KOPT-K1 (cell line): ENCODE results near the gene WDR72.

Experiments
- H3K27ac ChIP-seq: fragments of 200-600 bp; sonication (generic); 2 replicates; pipeline ENCODE4 v1.5.1; 2016; ENCODE audit warnings: antibody characterized with exemption, mild to moderate bottlenecking, low read depth, low read length; ENCODE audit not compliant: poor library complexity, severe bottlenecking
- H3K36me3 ChIP-seq: fragments of 200-600 bp; sonication (generic); 2 replicates; pipeline ENCODE4 v1.5.1; 2017; ENCODE audit warnings: antibody characterized with exemption, mild to moderate bottlenecking, low read length, moderate library complexity; ENCODE audit not compliant: insufficient read depth
- H3K9me3 ChIP-seq: fragments of 200-600 bp; sonication (generic); 2 replicates; pipeline ENCODE4 v1.5.1; 2017; ENCODE audit warnings: antibody characterized with exemption, low read length, mild to moderate bottlenecking; ENCODE audit not compliant: insufficient read depth, poor library complexity, severe bottlenecking

Gene WDR72

DNA sequence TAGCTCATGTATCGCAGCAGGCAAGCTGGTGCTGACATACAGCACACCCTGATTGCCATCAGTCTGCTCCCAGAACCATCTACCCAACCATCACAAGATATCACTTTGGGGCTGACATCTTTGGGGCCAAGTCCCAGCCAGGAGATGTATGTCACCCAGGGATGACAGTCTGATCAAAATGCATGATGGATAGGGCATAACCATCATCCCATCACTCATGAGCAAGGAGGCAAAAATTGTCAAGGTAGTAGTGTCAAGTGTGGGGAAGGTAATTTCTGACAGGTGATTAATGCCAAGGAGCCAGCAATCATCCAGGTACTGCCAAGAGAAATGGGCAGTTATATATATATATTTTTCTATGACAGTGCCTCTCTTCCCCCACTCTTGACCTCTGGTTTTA, 277.4 kb downstream of the WDR72 start:
- Histone ChIP-seq H3K27ac (no peak overlapping the region), H3K9me3 (no peaks in the 10 kb centered on the region), H3K36me3 (no peaks in the 10 kb centered on the region)

DNA sequence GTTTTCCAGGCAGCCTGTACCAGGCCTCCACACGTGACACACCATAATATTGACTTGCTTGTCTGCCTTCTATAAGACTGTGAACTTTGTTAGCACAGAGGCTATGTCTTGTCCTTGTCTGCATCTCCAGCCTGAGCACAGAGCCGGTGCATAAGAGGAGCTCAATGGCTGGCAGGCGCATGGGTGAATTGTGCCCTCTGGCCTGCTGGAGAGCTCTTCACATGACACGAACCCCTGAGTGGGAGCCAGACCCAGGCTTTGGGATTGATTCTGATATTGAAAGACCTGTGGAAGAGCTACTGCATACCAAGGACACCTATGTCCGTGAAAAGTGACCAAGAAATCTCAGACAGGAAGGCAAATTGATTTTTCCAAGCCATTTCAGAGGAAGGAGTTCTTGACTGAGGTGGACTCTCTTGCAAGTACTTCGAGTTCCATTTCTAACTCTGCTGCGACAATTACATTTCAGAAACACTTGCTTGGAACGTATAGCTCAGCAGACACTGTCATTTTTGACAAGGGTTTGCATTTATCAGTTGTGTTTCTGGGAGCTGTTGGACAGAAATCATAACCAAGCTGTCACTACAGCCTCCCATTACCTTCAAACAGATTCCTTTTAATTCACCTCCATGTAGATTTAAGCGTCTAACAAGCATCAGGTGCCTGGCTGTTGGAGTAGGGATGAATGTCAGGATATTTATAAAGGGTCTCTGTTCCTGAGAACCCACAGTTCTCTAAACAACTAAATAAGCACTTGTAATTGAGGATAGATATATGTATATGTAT, 281.3 kb downstream of the WDR72 start:
- Histone ChIP-seq H3K36me3 (no peaks in the 10 kb centered on the region), H3K27ac (no peak overlapping the region), H3K9me3 (no peaks in the 10 kb centered on the region)

- Histone ChIP-seq H3K9me3 (no peaks in the 10 kb centered on the region), H3K36me3 (no peaks in the 10 kb centered on the region), H3K27ac (no peak overlapping the region)
Observed at GRCh38 chr15:53473886-53474285, 285.6 kb downstream of the WDR72 start.

- no peaks in the 10 kb centered on the region for H3K36me3 ChIP-seq
- no peak overlapping the region for H3K27ac ChIP-seq
- H3K9me3 ChIP-seq = no peaks in the 10 kb centered on the region
Observed at GRCh38 chr15:53473435-53473834, 286.0 kb downstream of the WDR72 start.

DNA sequence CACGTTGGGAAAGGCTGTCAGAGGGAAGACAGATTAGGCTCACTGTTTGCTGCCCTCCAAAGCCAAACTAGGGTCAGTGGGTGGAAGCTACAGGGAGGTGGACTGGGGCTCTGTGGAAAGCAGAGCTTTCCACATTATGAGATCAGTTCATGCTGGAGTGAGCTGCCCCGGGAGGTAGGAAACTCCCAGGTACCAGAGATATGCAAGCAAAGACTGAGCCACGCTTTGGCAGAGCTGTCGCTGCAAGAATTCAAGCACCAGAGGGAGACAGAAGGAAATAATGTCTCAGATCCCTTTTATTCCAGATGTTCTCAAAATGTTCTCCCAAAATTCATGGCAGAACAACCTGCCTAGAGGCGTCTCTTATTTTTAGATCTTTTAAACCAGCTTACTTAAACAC, 286.6 kb downstream of the WDR72 start:
- Histone ChIP-seq H3K9me3 (no peaks in the 10 kb centered on the region), H3K27ac (no peak overlapping the region), H3K36me3 (no peaks in the 10 kb centered on the region)

- Histone ChIP-seq H3K9me3 (no peaks in the 10 kb centered on the region), H3K27ac (no peak overlapping the region), H3K36me3 (no peaks in the 10 kb centered on the region)
Observed at GRCh38 chr15:53472210-53472609, 287.3 kb downstream of the WDR72 start.

GRCh38 chr15:53470743-53471142, 288.7 kb downstream of the WDR72 start:
- Histone ChIP-seq H3K36me3 (no peaks in the 10 kb centered on the region), H3K9me3 (no peaks in the 10 kb centered on the region)

DNA sequence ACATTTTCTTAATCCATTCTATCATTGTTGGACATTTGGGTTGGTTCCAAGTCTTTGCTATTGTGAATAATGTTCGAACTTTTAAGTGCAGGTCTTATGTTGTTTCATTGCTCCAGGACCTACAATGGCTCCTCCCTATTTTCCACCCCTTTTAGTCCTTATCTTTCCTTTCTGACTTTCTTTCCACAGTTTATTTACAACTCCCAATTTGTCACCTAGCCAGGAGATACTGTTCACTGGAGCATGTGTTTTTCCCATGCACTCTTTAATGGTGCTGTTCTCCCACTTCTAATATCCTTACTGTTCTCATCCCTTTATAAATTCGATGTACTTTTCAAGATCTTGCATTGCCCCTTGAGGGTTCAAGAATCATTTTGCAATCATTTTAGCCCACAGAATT, 290.0 kb downstream of the WDR72 start:
- Histone ChIP-seq H3K36me3 (no peaks in the 10 kb centered on the region), H3K27ac (no peak overlapping the region), H3K9me3 (no peaks in the 10 kb centered on the region)

More at GRCh38 chr15:53470743-53471142, 288.7 kb downstream of the WDR72 start:
- no peak overlapping the region for H3K27ac ChIP-seq
